Smooth muscle cell (in vitro differentiated cells): Measurements from ENCODE around the gene DUSP2. TPM values are rescaled to one million over a fixed set of nuclear protein-coding genes. Genes with fewer than 3 reads are reported as not detected.

Experiments
- DNase-seq: peaks from one replicate; lab custom pipeline; 2025; ENCODE audit not compliant: unreplicated experiment; lab: John Stamatoyannopoulos, UW
- H2AFZ ChIP-seq: fragments of 200-600 bp; sonication (generic); 2 replicates; pipeline ENCODE4 v1.6.0; 2016; ENCODE audit warnings: antibody characterized with exemption, low read depth, mild to moderate bottlenecking
- H3F3A ChIP-seq: fragments of 200-600 bp; sonication (generic); 2 replicates; pipeline ENCODE4 v1.6.0; 2017; ENCODE audit warnings: antibody characterized with exemption, low read depth
- H3K27ac ChIP-seq: fragments of 200-600 bp; sonication (generic); 2 replicates; pipeline ENCODE4 v1.5.1; 2016; ENCODE audit warnings: low read depth, mild to moderate bottlenecking
- H3K27me3 ChIP-seq: fragments of 200-600 bp; sonication (generic); 2 replicates; pipeline ENCODE4 v1.6.1; 2016; ENCODE audit warnings: low read depth, mild to moderate bottlenecking
- H3K36me3 ChIP-seq: fragments of 200-600 bp; sonication (generic); 2 replicates; pipeline ENCODE4 v1.5.1; 2016; ENCODE audit warnings: low read depth
- H3K4me1 ChIP-seq: fragments of 200-600 bp; sonication (generic); 2 replicates; pipeline ENCODE4 v1.5.1; 2016; ENCODE audit warnings: low read depth
- H3K4me2 ChIP-seq: fragments of 200-600 bp; sonication (generic); 2 replicates; pipeline ENCODE4 v1.6.0; 2016; ENCODE audit warnings: mild to moderate bottlenecking
- H3K4me3 ChIP-seq: fragments of 200-600 bp; sonication (generic); 2 replicates; pipeline ENCODE4 v1.5.1; 2016; ENCODE audit warnings: mild to moderate bottlenecking
- H3K79me2 ChIP-seq: fragments of 200-600 bp; sonication (generic); 2 replicates; pipeline ENCODE4 v1.6.0; 2016; ENCODE audit warnings: low read depth, mild to moderate bottlenecking
- H3K9ac ChIP-seq: fragments of 200-600 bp; sonication (generic); 2 replicates; pipeline ENCODE4 v1.6.0; 2016; ENCODE audit warnings: low read depth
- H3K9me3 ChIP-seq: fragments of 200-600 bp; sonication (generic); replicated peaks from 2 replicates; pipeline ENCODE4 v1.5.1; 2016; ENCODE audit warnings: low read depth
- H4K20me1 ChIP-seq: fragments of 200-600 bp; sonication (generic); 2 replicates; pipeline ENCODE4 v1.6.0; 2016; ENCODE audit warnings: low read depth
- WGBS: methylation state at CpG from one replicate; pipeline ENCODE4 v1.1.7; 2016; ENCODE audit warnings: low lambda C conversion rate; 5-methylcytosine and 5-hydroxymethylcytosine counted together
- polyA plus RNA-seq: library from polyadenylated mRNA; unstranded; fragments of >200 nt; fragmentation: Nextera tagmentation; extraction: Ambion mirVana; gene quantifications from 2 replicates; pipeline ENCODE4 v1.2.1, GENCODE V29; 2016
- total RNA-seq: library from RNA; depleted of rRNA; stranded (reverse); fragments of >200 nt; gene quantifications from 2 replicates; pipeline ENCODE4 v1.2.3, GENCODE V29; 2014
- TF ChIP-seq, protein P1 (sequence below): fragments of 200-600 bp; sonication (generic); IDR thresholded peaks from 2 replicates; pipeline ENCODE4 v1.5.1; 2017; ENCODE audit warnings: borderline replicate concordance, mild to moderate bottlenecking, antibody characterized with exemption; ENCODE audit not compliant: insufficient read depth, poor library complexity, severe bottlenecking

The DUSP2 gene
- total and polyA plus RNA-seq, 2 experiments from 2014 or later: 55.3 to 89.3 TPM

DNA sequence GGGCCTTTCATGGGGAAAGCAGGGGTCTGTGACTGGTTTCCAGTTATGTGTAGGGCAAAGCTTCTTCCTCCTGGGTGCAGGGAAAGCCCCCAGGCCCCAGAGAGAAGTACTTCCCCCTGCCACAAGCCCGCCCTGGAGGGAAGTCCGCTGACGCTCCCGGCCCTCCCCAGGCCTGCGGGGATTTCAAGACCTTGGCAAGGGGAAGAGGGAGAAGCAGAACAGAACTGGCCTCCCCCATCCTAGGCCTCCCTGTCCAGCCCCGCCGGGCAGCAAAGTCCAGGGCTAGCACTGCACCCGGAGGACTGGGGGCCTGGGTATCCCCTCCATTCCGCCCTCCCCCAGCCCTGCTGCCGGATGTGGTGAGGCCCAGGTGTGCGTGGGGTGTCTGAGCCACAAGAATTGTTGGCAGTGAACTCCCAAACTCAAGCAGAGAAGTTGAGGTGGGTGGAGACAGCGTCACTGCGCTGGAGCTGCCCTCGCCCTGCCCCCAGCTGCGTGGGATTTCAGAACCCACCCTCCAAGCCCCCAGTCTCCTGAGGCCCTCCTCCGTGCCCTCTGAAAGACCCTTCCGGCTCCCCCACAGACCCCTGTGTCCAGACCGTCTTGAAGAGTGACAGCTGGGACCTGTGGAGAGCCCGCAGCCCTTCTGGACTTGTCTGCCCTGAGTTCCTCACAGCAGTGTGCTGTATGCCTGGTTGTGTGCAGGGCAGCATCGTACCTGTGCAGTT lies 1.1 kb upstream of the DUSP2 start:
- 73% methylated on average over 20 of the region's 20 CpGs for WGBS
- no peaks in the 10 kb centered on the region for H3F3A ChIP-seq
- H3K9me3 ChIP-seq: no peaks in the 10 kb centered on the region
- H3K36me3 ChIP-seq: no peaks in the 10 kb centered on the region
- peak overlapping the region; percentile 11 for H3K27ac ChIP-seq
- H3K79me2 ChIP-seq: no peaks in the 10 kb centered on the region
- H3K27me3 ChIP-seq: no peaks in the 10 kb centered on the region
- no peak for DNase-seq
- TF ChIP-seq, protein P1, sequence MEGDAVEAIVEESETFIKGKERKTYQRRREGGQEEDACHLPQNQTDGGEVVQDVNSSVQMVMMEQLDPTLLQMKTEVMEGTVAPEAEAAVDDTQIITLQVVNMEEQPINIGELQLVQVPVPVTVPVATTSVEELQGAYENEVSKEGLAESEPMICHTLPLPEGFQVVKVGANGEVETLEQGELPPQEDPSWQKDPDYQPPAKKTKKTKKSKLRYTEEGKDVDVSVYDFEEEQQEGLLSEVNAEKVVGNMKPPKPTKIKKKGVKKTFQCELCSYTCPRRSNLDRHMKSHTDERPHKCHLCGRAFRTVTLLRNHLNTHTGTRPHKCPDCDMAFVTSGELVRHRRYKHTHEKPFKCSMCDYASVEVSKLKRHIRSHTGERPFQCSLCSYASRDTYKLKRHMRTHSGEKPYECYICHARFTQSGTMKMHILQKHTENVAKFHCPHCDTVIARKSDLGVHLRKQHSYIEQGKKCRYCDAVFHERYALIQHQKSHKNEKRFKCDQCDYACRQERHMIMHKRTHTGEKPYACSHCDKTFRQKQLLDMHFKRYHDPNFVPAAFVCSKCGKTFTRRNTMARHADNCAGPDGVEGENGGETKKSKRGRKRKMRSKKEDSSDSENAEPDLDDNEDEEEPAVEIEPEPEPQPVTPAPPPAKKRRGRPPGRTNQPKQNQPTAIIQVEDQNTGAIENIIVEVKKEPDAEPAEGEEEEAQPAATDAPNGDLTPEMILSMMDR: no peak
- no peak overlapping the region for H3K4me3 ChIP-seq
- no peak overlapping the region for H2AFZ ChIP-seq
- peak overlapping the region; percentile 88 for H3K4me2 ChIP-seq
- peaks cover 4% of the 10 kb centered on the region for H3K4me1 ChIP-seq
- H4K20me1 ChIP-seq: peaks cover 11% of the 10 kb centered on the region
- H3K9ac ChIP-seq: no peak overlapping the region

DNA sequence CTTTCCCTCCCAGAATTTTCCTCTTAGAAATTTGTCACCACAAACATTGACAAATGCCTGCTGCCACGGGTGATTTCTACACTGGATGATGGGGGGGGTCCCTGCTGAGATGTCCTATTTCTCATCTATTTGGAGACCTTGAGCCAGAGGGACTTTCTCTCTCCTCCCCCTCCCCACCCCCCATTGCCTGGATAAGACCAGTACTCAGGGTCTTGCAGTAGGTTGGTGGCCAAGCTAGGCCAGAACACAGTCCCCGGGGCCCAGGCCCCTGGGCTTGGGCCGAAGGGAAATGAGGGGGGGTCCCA lies 560 bp upstream of the DUSP2 start:
- no peaks in the 10 kb centered on the region for H3K36me3 ChIP-seq
- peak overlapping the region; percentile 88 for H3K4me2 ChIP-seq
- no peak overlapping the region for H3K27ac ChIP-seq
- H3K9ac ChIP-seq: no peak overlapping the region
- WGBS: 67% methylated on average over 3 of the region's 3 CpGs
- no peaks in the 10 kb centered on the region for H3F3A ChIP-seq
- H3K79me2 ChIP-seq: no peaks in the 10 kb centered on the region
- no peak overlapping the region for H2AFZ ChIP-seq
- TF ChIP-seq, protein P1: no peak
- no peaks in the 10 kb centered on the region for H3K27me3 ChIP-seq
- peaks cover 4% of the 10 kb centered on the region for H3K4me1 ChIP-seq
- H4K20me1 ChIP-seq: peaks cover 11% of the 10 kb centered on the region
- no peak overlapping the region for H3K4me3 ChIP-seq
- DNase-seq: no peak
- no peaks in the 10 kb centered on the region for H3K9me3 ChIP-seq

DNA sequence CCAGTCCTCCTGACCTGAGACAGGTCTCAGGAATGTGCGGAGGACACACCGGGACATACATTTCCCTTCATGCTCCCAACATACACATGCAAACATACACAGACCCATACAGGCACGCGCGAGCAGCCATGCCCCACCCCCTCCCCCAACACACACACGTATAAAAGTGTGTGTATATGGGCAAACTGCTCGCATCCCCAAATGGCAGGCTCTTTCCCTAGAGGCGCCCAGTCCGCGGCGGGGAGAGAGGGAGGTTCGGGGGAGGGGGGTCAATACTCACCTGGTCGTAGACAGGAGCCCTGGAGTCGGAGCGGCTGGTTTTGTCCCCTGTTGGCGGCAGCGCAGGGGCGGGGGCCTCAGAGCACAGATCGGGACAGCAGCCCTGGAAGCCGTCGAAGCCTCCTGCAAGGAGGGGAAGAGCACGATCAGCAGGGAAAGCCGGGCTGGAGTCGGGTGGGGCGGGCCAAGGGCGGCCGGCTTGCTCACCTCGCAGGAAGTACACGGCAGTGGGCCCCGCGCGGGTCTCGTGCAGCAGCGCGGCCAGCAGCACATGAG lies 682 bp downstream of the DUSP2 start:
- no peaks in the 10 kb centered on the region for H3K36me3 ChIP-seq
- H3K4me1 ChIP-seq: peaks cover 4% of the 10 kb centered on the region
- TF ChIP-seq, protein P1: no peak
- no peak for DNase-seq
- H3K27ac ChIP-seq: no peak overlapping the region
- H3K9me3 ChIP-seq: no peaks in the 10 kb centered on the region
- H4K20me1 ChIP-seq: peaks cover 11% of the 10 kb centered on the region
- no peak overlapping the region for H2AFZ ChIP-seq
- H3F3A ChIP-seq: no peaks in the 10 kb centered on the region
- H3K9ac ChIP-seq: no peak overlapping the region
- H3K79me2 ChIP-seq: no peaks in the 10 kb centered on the region
- H3K4me3 ChIP-seq: peak overlapping the region; percentile 54
- peak overlapping the region; percentile 88 for H3K4me2 ChIP-seq
- WGBS: 13% methylated on average over 32 of the region's 35 CpGs
- no peaks in the 10 kb centered on the region for H3K27me3 ChIP-seq
